ENCODE data around the gene INSR. TPM values are rescaled to one million over a fixed set of nuclear protein-coding genes. Genes with fewer than 3 reads are reported as not detected.

Gene INSR
- total RNA-seq, 1 experiment from 2014 or later: 2.5 TPM

DNA sequence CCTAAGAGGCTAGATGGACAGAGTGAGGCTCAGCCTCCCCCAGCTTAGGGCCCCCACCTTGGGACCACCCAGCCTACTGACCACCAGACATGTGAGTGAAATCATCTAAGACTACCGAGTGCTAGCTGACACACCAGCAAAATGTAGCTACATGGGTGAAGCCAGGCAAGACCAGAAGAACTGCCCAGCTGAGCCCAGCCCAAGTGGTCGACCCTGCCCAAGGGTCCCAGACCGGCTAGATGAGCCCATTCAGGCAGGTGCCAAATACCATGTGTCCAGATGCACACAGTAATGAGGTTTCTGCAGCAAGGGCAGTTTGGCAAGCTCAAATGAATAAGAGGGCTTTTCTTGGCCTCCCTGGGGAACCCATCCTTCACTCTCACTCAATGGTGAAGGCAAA lies 168.1 kb downstream of the INSR start:
- intact Hi-C loops (cut with micrococcal nuclease; ENCODE audit: unreplicated experiment): no loop called here
- no peaks in the 10 kb centered on the region for H3K36me3 ChIP-seq (ENCODE audit: control insufficient read depth, insufficient read depth, low read length)
- no peaks in the 10 kb centered on the region for H3K27me3 ChIP-seq (ENCODE audit: control insufficient read depth, insufficient read depth, low read length)
- CTCF ChIA-PET: interaction anchor here (0.6 kb wide), 1 partner anchor 28 kb away, joined by 8 read pairs; no protein-coding TSS in a partner anchor
- no TSS peak for BruUV-seq (replicated peaks)
- H3K4me1 ChIP-seq (ENCODE audit: control insufficient read depth, insufficient read depth, low read length): no peaks in the 10 kb centered on the region
- ATAC-seq: no peak
- H3K27ac ChIP-seq (ENCODE audit: low read length): no peak overlapping the region
- POLR2A ChIA-PET: no interaction called here
- in situ Hi-C loops (cut with HindIII; ENCODE audit: low pct_unique_long_range_greater_than_20kb, low sequenced_read_pairs): no loop called here
- no peak overlapping the region for H3K4me3 ChIP-seq (ENCODE audit: low read depth in 2 of 2, low read length in 2 of 2)
- TF ChIP-seq TCF7L2 (IDR thresholded peaks at IDR 0.05; ENCODE audit: low read depth, low read length) (no peak), SIN3A (IDR thresholded peaks at IDR 0.05; ENCODE audit: borderline replicate concordance, insufficient read depth, low read depth, low read length) (no peak), POLR2AphosphoS5 (IDR thresholded peaks at IDR 0.05; ENCODE audit: low read depth, low read length) (no peak)
- TF ChIP-seq, protein P1, sequence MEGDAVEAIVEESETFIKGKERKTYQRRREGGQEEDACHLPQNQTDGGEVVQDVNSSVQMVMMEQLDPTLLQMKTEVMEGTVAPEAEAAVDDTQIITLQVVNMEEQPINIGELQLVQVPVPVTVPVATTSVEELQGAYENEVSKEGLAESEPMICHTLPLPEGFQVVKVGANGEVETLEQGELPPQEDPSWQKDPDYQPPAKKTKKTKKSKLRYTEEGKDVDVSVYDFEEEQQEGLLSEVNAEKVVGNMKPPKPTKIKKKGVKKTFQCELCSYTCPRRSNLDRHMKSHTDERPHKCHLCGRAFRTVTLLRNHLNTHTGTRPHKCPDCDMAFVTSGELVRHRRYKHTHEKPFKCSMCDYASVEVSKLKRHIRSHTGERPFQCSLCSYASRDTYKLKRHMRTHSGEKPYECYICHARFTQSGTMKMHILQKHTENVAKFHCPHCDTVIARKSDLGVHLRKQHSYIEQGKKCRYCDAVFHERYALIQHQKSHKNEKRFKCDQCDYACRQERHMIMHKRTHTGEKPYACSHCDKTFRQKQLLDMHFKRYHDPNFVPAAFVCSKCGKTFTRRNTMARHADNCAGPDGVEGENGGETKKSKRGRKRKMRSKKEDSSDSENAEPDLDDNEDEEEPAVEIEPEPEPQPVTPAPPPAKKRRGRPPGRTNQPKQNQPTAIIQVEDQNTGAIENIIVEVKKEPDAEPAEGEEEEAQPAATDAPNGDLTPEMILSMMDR (IDR thresholded peaks at IDR 0.05): no peak
- TF ChIP-seq, protein P2, sequence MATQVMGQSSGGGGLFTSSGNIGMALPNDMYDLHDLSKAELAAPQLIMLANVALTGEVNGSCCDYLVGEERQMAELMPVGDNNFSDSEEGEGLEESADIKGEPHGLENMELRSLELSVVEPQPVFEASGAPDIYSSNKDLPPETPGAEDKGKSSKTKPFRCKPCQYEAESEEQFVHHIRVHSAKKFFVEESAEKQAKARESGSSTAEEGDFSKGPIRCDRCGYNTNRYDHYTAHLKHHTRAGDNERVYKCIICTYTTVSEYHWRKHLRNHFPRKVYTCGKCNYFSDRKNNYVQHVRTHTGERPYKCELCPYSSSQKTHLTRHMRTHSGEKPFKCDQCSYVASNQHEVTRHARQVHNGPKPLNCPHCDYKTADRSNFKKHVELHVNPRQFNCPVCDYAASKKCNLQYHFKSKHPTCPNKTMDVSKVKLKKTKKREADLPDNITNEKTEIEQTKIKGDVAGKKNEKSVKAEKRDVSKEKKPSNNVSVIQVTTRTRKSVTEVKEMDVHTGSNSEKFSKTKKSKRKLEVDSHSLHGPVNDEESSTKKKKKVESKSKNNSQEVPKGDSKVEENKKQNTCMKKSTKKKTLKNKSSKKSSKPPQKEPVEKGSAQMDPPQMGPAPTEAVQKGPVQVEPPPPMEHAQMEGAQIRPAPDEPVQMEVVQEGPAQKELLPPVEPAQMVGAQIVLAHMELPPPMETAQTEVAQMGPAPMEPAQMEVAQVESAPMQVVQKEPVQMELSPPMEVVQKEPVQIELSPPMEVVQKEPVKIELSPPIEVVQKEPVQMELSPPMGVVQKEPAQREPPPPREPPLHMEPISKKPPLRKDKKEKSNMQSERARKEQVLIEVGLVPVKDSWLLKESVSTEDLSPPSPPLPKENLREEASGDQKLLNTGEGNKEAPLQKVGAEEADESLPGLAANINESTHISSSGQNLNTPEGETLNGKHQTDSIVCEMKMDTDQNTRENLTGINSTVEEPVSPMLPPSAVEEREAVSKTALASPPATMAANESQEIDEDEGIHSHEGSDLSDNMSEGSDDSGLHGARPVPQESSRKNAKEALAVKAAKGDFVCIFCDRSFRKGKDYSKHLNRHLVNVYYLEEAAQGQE (IDR thresholded peaks at IDR 0.05; ENCODE audit: insufficient read depth in 1 of 2, low read depth in 2 of 2, low read length in 1 of 2): no peak
- H3K9me3 ChIP-seq (ENCODE audit: control insufficient read depth, insufficient read depth, low read depth, low read length): no peaks in the 10 kb centered on the region
- DNase-seq (ENCODE audit: low read depth, low spot score): no peak

DNA sequence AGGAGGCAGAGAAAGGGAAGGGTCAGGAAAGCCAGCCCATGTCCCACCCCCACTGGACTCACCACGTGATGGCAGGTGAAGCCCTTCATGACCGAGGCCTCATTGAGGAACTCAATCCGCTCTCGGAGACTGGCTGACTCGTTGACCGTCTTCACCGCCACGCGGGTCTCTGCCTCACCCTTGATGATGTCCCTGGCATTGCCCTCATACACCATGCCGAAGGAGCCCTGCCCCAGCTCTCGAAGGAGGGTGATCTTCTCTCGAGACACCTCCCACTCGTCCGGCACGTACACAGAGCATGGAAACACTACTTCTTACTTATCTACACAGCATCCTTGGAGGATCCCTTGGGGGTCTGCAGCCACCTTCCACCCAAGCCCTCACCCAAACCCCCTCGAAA lies 169.0 kb downstream of the INSR start:
- TF ChIP-seq, protein P1 (IDR thresholded peaks at IDR 0.05): no peak
- DNase-seq (ENCODE audit: low read depth, low spot score) (no peak), ATAC-seq (no peak)
- H3K36me3 ChIP-seq (ENCODE audit: control insufficient read depth, insufficient read depth, low read length): no peaks in the 10 kb centered on the region
- H3K4me1 ChIP-seq (ENCODE audit: control insufficient read depth, insufficient read depth, low read length): no peaks in the 10 kb centered on the region
- intact Hi-C loops (cut with micrococcal nuclease; ENCODE audit: unreplicated experiment) (no loop called here), in situ Hi-C loops (cut with HindIII; ENCODE audit: low pct_unique_long_range_greater_than_20kb, low sequenced_read_pairs) (no loop called here)
- POLR2A ChIA-PET: no interaction called here
- no peaks in the 10 kb centered on the region for H3K27me3 ChIP-seq (ENCODE audit: control insufficient read depth, insufficient read depth, low read length)
- H3K9me3 ChIP-seq (ENCODE audit: control insufficient read depth, insufficient read depth, low read depth, low read length): no peaks in the 10 kb centered on the region
- no TSS peak for BruUV-seq (replicated peaks)
- H3K27ac ChIP-seq (ENCODE audit: low read length): no peak overlapping the region
- no peak overlapping the region for H3K4me3 ChIP-seq (ENCODE audit: low read depth in 2 of 2, low read length in 2 of 2)
- CTCF ChIA-PET: no interaction called here

DNA sequence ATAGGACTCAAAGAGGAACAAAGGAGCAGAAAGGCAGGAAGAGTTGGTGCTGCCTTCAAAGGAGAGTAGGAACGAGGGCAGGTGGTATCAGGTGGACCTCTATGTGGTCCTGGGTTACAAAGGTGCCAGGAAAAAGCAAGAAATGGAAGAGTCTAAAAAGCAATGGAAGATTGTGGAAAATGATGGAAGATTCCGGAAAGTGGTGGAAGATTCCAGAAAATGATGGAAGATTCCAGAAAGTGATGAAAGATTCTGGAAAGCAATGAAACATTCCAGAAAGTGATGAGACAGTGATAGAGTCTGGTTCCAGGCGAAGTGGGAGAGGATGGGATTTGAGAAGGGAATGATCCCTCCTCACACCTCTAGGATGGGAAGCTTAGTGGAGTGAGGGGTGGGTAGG lies 169.4 kb downstream of the INSR start:
- H3K4me3 ChIP-seq (ENCODE audit: low read depth in 2 of 2, low read length in 2 of 2): no peak overlapping the region
- TF ChIP-seq, protein P2 (IDR thresholded peaks at IDR 0.05; ENCODE audit: insufficient read depth in 1 of 2, low read depth in 2 of 2, low read length in 1 of 2): no peak
- TF ChIP-seq, protein P1 (IDR thresholded peaks at IDR 0.05): no peak
- TF ChIP-seq SIN3A (IDR thresholded peaks at IDR 0.05; ENCODE audit: borderline replicate concordance, insufficient read depth, low read depth, low read length) (no peak), POLR2AphosphoS5 (IDR thresholded peaks at IDR 0.05; ENCODE audit: low read depth, low read length) (no peak), TCF7L2 (IDR thresholded peaks at IDR 0.05; ENCODE audit: low read depth, low read length) (no peak)
- H3K36me3 ChIP-seq (ENCODE audit: control insufficient read depth, insufficient read depth, low read length): no peaks in the 10 kb centered on the region
- no peaks in the 10 kb centered on the region for H3K27me3 ChIP-seq (ENCODE audit: control insufficient read depth, insufficient read depth, low read length)
- CTCF ChIA-PET: interaction anchor here (0.6 kb wide), 1 partner anchor 24 kb away, joined by 5 read pairs; no protein-coding TSS in a partner anchor
- BruUV-seq (replicated peaks): no TSS peak
- H3K4me1 ChIP-seq (ENCODE audit: control insufficient read depth, insufficient read depth, low read length): no peaks in the 10 kb centered on the region
- ATAC-seq (no peak), DNase-seq (ENCODE audit: low read depth, low spot score) (no peak)
- no peaks in the 10 kb centered on the region for H3K9me3 ChIP-seq (ENCODE audit: control insufficient read depth, insufficient read depth, low read depth, low read length)
- no peak overlapping the region for H3K27ac ChIP-seq (ENCODE audit: low read length)
- POLR2A ChIA-PET: no interaction called here
- in situ Hi-C loops (cut with HindIII; ENCODE audit: low pct_unique_long_range_greater_than_20kb, low sequenced_read_pairs): no loop called here
- intact Hi-C loops (cut with micrococcal nuclease; ENCODE audit: unreplicated experiment): no loop called here

Measured in Panc1 (cell line).